Transverse colon (tissue), 4 donors: ENCODE data around the gene DNAL1. TPM values are rescaled to one million over a fixed set of nuclear protein-coding genes. Genes with fewer than 3 reads are reported as not detected.

Experiments
- DNase-seq: peaks from one replicate; pipeline ENCODE4 v3.0.0-alpha.2; 2019
- H3K27ac ChIP-seq, 4 donors: fragments of 200-600 bp; sonication (generic); 2 replicates each; pipeline ENCODE4 v1.5.1; 2016 to 2018; ENCODE audit warnings: inconsistent platforms in 4 of 4
- H3K27me3 ChIP-seq: fragments of 200-600 bp; sonication (generic); 2 replicates; pipeline ENCODE4 v1.5.1; 2017; ENCODE audit warnings: inconsistent platforms
- H3K36me3 ChIP-seq, 4 donors: fragments of 200-600 bp; sonication (generic); 2 replicates each; pipeline ENCODE4 v1.5.1; 2017 to 2019; ENCODE audit warnings: inconsistent platforms in 4 of 4
- H3K4me1 ChIP-seq, 4 donors: fragments of 200-600 bp; sonication (generic); 2 replicates each; pipeline ENCODE4 v1.5.1; 2017 to 2020; ENCODE audit warnings: inconsistent platforms in 4 of 4
- H3K4me3 ChIP-seq, 4 donors: fragments of 200-600 bp; sonication (generic); 1 replicate in 1 of 4; 2 replicates in 3 of 4; pipeline versions ENCODE4 v1.5.1 to v1.6.1; 2017 to 2019; ENCODE audit warnings: inconsistent platforms in 4 of 4
- H3K9me3 ChIP-seq, 2 donors: fragments of 200-600 bp; sonication (generic); 2 replicates each; pipeline ENCODE4 v1.5.1; 2017 to 2019; ENCODE audit warnings: inconsistent platforms in 2 of 2
- CTCF ChIP-seq, 5 experiments: fragments of 200-600 bp in 3 of 5; fragments of 450-650 bp in 2 of 5; sonication (generic) in 3 of 5; IDR thresholded peaks; 1 replicate in 2 of 5; 2 replicates in 3 of 5; pipeline ENCODE4 v1.5.1; 2016 to 2017; ENCODE audit warnings: antibody characterized with exemption in 5 of 5, inconsistent platforms in 3 of 5, mild to moderate bottlenecking in 2 of 5, moderate library complexity in 1 of 5
- EP300 ChIP-seq: sonication (generic); formaldehyde crosslinking; IDR thresholded peaks from one replicate; pipeline ENCODE4 v1.6.1; 2017; ENCODE audit warnings: antibody characterized with exemption, low read depth
- POLR2A ChIP-seq: fragments of 450-650 bp; IDR thresholded peaks from one replicate; pipeline ENCODE4 v1.6.1; 2016; ENCODE audit warnings: antibody characterized with exemption, mild to moderate bottlenecking, moderate library complexity
- POLR2AphosphoS5 ChIP-seq, 3 donors: sonication (generic); formaldehyde crosslinking; IDR thresholded peaks; one replicate each; pipeline ENCODE4 v1.6.1; 2016; ENCODE audit warnings: antibody characterized with exemption in 3 of 3
- WGBS, 2 donors: methylation state at CpG; one replicate each; pipeline ENCODE4 v1.1.5; 2018; ENCODE audit warnings: low coverage in 1 of 2; 5-methylcytosine and 5-hydroxymethylcytosine counted together
- in situ Hi-C, 4 donors: fragments of 200-750 bp; cut with MboI; loops; one replicate each; pipeline versions ENCODE4 v1.15.0 to v1.15.1; 2017; ENCODE audit warnings: low sequenced_read_pairs in 3 of 4, low pct_ligation_motif_present in 1 of 4, low pct_unique_long_range_greater_than_20kb in 1 of 4
- intact Hi-C: fragments of 100-400 bp; cut with DNase I; formaldehyde crosslinking; loops from one replicate; pipeline ENCODE4 v1.15.1; 2023; ENCODE audit warnings: low total_unique reads
- total RNA-seq, 4 donors: library from RNA; depleted of rRNA; stranded (reverse); fragments of >200 nt; gene quantifications; one replicate each; pipeline ENCODE4 v1.1.0, GENCODE V29; 2016

DNAL1 gene
- total RNA-seq, 4 donors from 2014 or later: 0.80 to 6.3 (median 2.9) TPM

DNA sequence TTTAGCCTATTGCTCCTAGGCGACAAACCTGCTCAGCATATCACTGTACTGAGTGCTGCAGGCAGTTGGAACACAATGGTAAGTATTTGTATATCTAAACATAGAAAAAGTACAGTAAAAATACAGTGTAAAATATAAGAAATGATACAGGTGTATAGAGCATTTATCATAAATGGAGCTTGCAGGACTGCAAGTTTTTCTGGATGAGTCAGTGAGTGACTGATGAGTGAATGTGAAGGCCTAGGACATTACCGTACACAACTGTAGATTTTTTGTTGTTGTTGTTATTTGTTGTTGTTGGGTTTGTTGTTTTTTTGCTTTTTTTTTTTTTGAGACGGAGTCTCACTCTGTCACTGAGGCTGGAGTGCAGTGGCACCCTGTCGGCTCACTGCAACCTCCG, 36.0 kb downstream of the DNAL1 start:
- intact Hi-C loops: no loop called here
- Histone ChIP-seq H3K27me3 (no peaks in the 10 kb centered on the region), H3K36me3 (no peaks in the 10 kb centered on the region), H3K4me1 (peaks cover 0 to 3% (median 0%) of the 10 kb centered on the region in 4 donors), H3K4me3 (no peak overlapping the region), H3K27ac (no peak overlapping the region), H3K9me3 (no peaks in the 10 kb centered on the region)
- no peak for DNase-seq
- WGBS, 2 donors: 96 to 100% methylated on average over 4 to 5 of the region's 5 CpGs
- TF ChIP-seq POLR2AphosphoS5 (IDR thresholded peaks at IDR 0.05): no peak
- no peak for TF ChIP-seq EP300
- TF ChIP-seq CTCF (IDR thresholded peaks at IDR 0.05): no peak
- TF ChIP-seq POLR2A: no peak
- in situ Hi-C loops: no loop called here

- no peak for TF ChIP-seq EP300
- TF ChIP-seq POLR2A: no peak
- no peak for TF ChIP-seq POLR2AphosphoS5 (IDR thresholded peaks at IDR 0.05)
- TF ChIP-seq CTCF (IDR thresholded peaks at IDR 0.05): no peak
- H3K4me1 ChIP-seq: peaks cover 0 to 3% (median 0%) of the 10 kb centered on the region in 4 donors
- H3K9me3 ChIP-seq: no peaks in the 10 kb centered on the region
- no peak overlapping the region for H3K27ac ChIP-seq
- DNase-seq: no peak
- intact Hi-C loops (no loop called here), in situ Hi-C loops (no loop called here)
- peaks cover 0 to 4% (median 0%) of the 10 kb centered on the region in 4 donors for H3K36me3 ChIP-seq
- no peak overlapping the region for H3K4me3 ChIP-seq
- no peaks in the 10 kb centered on the region for H3K27me3 ChIP-seq
- WGBS, 2 donors: 72 to 84% methylated on average over 2 to 5 of the region's 5 CpGs
Observed at GRCh38 chr14:73684627-73685026, 39.8 kb downstream of the DNAL1 start.

DNA sequence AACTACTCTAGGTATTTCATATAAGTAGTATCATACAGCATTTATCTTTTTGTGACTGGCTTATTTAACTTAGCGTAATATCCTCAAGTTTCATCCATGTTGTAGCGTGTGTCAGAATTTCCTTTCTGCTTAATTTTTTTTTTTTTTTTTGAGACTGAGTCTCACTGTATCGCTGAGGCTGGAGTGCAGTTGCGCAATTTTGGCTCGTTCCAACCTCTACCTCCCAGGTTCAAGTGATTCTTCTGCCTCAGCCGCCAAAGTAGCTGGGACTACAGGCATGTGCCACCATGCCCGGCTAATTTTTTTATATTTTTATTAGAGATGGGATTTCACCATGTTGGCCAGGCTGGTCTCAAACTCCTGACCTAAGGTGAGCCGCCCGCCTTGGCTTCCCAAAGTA, 40.5 kb downstream of the DNAL1 start:
- no peak for DNase-seq
- no peak overlapping the region for H3K4me3 ChIP-seq
- intact Hi-C loops (no loop called here), in situ Hi-C loops (no loop called here)
- H3K9me3 ChIP-seq: no peaks in the 10 kb centered on the region
- no peak overlapping the region for H3K27ac ChIP-seq
- no peak for TF ChIP-seq POLR2A
- no peak for TF ChIP-seq EP300
- no peak for TF ChIP-seq CTCF (IDR thresholded peaks at IDR 0.05)
- TF ChIP-seq POLR2AphosphoS5 (IDR thresholded peaks at IDR 0.05): no peak
- peaks cover 0 to 6% (median 0%) of the 10 kb centered on the region in 4 donors for H3K36me3 ChIP-seq
- H3K4me1 ChIP-seq: peaks cover 0 to 3% (median 0%) of the 10 kb centered on the region in 4 donors
- WGBS, 2 donors: 87 to 97% methylated on average over 7 to 9 of the region's 9 CpGs
- H3K27me3 ChIP-seq: no peaks in the 10 kb centered on the region

DNA sequence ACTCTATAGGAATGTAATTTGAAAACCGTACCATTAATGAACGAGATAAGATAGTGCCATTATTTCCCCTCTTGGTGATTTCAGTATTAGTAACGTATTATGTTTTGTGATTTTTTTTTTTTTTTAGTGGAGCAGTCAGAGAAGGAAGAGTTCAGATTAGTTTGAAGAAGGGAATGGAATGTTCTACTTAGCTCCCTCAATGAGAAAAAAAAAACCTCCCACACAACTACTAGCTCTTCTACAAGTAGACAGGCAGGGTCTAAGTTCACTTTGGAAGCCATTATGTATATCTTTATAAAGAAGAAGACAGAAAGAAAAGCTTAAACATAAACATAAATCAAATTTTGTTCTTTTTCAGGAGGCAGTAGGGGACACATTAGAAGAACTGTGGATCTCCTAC, 42.1 kb downstream of the DNAL1 start:
- intact Hi-C loops (no loop called here), in situ Hi-C loops (no loop called here)
- H3K9me3 ChIP-seq: no peaks in the 10 kb centered on the region
- H3K4me1 ChIP-seq: peaks cover 0 to 3% (median 0%) of the 10 kb centered on the region in 4 donors
- H3K27me3 ChIP-seq: no peaks in the 10 kb centered on the region
- H3K36me3 ChIP-seq: peaks cover 0 to 6% (median 0%) of the 10 kb centered on the region in 4 donors
- H3K4me3 ChIP-seq: no peak overlapping the region
- TF ChIP-seq POLR2AphosphoS5 (IDR thresholded peaks at IDR 0.05) (no peak), EP300 (no peak), POLR2A (no peak), CTCF (IDR thresholded peaks at IDR 0.05) (no peak)
- 93 to 99% methylated on average over 3 of the region's 3 CpGs for WGBS, 2 donors
- DNase-seq: no peak
- no peak overlapping the region for H3K27ac ChIP-seq
